ENCODE measurements around the gene ADNP. TPM values are rescaled to one million over a fixed set of nuclear protein-coding genes. Genes with fewer than 3 reads are reported as not detected.

The ADNP gene
- total and polyA plus RNA-seq, 2 of the 13 experiments (the other 11 are each of a cell fraction or from before 2014, with no cell fraction given), result 21.0 to 21.5 TPM

GRCh38 chr20:50870561-50871161, 60.6 kb downstream of the ADNP start (continued):
- TF ChIP-seq GATA4 (IDR thresholded peaks at IDR 0.05; ENCODE audit: borderline replicate concordance, low read depth) (no peak), ZNF354B (CRISPR knock-in tag; IDR thresholded peaks at IDR 0.05) (no peak), ZNF235 (CRISPR knock-in tag; IDR thresholded peaks at IDR 0.05; ENCODE audit: borderline replicate concordance) (no peak), ZFX (CRISPR knock-in tag; IDR thresholded peaks at IDR 0.05; ENCODE audit: low read depth) (peak; percentile 68), ZNF292 (CRISPR knock-in tag; IDR thresholded peaks at IDR 0.05; ENCODE audit: borderline replicate concordance, low read depth) (no peak), ZFP91 (CRISPR knock-in tag; IDR thresholded peaks at IDR 0.05; ENCODE audit: borderline replicate concordance) (no peak; the same call in 1 of the 2 replicates), ELF3 (CRISPR knock-in tag; IDR thresholded peaks at IDR 0.05) (no peak), HOXA5 (CRISPR knock-in tag; IDR thresholded peaks at IDR 0.05) (no peak), SATB2 (CRISPR knock-in tag; IDR thresholded peaks at IDR 0.05) (no peak), ZBTB38 (CRISPR knock-in tag; IDR thresholded peaks at IDR 0.05) (0 out of 2 replicates have a peak, but pooled peaks have one; percentile 5), ZNF280B (CRISPR knock-in tag; IDR thresholded peaks at IDR 0.05; ENCODE audit: borderline replicate concordance) (0 out of 2 replicates have a peak, but pooled peaks have one; percentile 34), ZSCAN12 (CRISPR knock-in tag; IDR thresholded peaks at IDR 0.05) (no peak), ZMYM3 (CRISPR knock-in tag; IDR thresholded peaks at IDR 0.05) (no peak), GATAD2A (CRISPR knock-in tag; IDR thresholded peaks at IDR 0.05) (no peak), XBP1 (CRISPR knock-in tag; IDR thresholded peaks at IDR 0.05) (no peak), ZNF652 (CRISPR knock-in tag; IDR thresholded peaks at IDR 0.05; ENCODE audit: borderline replicate concordance, low read depth) (no peak), ZBTB33 (CRISPR knock-in tag; IDR thresholded peaks at IDR 0.05) (no peak), ZNF12 (CRISPR knock-in tag; IDR thresholded peaks at IDR 0.05) (no peak), ZNF691 (CRISPR knock-in tag; IDR thresholded peaks at IDR 0.05; ENCODE audit: borderline replicate concordance, low read depth) (no peak), ZNF263 (CRISPR knock-in tag; IDR thresholded peaks at IDR 0.05) (no peak)
- TF ChIP-seq, protein P1, sequence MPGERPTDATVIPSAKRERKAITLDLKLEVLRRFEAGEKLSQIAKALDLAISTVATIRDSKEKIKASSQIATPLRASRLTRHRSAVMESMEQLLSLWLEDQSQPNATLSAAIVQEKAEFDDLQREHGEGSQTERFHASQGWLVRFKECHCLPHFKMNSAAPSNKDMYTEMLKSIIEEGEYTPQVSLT (CRISPR knock-in tag; IDR thresholded peaks at IDR 0.05; ENCODE audit: borderline replicate concordance, low read depth), result no peak
- TF ChIP-seq, protein P2, sequence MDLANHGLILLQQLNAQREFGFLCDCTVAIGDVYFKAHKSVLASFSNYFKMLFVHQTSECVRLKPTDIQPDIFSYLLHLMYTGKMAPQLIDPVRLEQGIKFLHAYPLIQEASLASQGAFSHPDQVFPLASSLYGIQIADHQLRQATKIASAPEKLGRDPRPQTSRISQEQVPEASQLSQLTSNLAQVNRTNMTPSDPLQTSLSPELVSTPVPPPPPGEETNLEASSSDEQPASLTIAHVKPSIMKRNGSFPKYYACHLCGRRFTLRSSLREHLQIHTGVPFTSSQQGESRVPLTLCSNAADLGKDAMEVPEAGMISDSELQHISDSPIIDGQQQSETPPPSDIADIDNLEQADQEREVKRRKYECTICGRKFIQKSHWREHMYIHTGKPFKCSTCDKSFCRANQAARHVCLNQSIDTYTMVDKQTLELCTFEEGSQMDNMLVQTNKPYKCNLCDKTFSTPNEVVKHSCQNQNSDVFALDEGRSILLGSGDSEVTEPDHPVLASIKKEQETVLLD (CRISPR knock-in tag; IDR thresholded peaks at IDR 0.05; ENCODE audit: low read depth), result no peak

Measured in HepG2 (cell line).